Measurements from ENCODE around the gene RAB11FIP4.

The RAB11FIP4 gene

DNA sequence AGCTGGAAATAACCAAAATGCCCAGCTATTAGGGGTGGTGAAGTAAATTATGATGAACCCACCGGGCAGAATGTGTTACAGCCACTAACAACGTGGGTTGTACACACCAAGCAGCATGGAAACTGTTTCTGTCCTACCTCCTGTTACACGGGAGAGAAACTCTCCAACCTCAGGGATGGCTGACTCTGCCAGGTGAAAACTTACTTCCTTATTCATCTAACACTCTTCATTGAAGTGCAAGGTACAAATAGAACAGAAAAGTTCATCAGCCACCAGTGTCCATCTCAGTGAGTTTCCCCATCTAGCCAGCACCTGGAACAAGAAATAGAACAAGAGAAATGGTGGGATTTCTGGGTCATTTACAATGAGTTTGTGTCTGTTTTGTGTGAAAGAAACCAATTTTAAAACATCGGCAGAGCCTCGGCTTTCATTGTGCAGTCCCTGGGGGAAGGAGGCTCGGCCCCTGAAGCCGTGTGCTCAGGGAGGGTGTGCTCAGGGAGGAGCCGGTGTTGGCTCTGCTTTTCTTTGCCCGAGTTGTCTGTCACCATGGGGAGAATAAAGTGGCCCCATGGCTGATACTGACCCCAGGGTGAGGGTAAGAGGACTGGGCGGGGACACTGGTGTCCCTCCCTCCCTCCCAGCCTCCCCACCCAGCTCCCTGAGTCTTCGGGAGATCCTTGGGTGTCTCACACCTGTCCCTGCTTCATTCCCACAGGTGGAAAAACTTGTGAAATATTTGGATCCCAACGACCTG, 39.8 kb downstream of the RAB11FIP4 start:
- in situ Hi-C loops (cut with MboI; ENCODE audit: low sequenced_read_pairs) = loop anchor here (10.0 to 25.0 kb wide), 2 partner anchors 94 to 406 kb away; no protein-coding TSS in a partner anchor

DNA sequence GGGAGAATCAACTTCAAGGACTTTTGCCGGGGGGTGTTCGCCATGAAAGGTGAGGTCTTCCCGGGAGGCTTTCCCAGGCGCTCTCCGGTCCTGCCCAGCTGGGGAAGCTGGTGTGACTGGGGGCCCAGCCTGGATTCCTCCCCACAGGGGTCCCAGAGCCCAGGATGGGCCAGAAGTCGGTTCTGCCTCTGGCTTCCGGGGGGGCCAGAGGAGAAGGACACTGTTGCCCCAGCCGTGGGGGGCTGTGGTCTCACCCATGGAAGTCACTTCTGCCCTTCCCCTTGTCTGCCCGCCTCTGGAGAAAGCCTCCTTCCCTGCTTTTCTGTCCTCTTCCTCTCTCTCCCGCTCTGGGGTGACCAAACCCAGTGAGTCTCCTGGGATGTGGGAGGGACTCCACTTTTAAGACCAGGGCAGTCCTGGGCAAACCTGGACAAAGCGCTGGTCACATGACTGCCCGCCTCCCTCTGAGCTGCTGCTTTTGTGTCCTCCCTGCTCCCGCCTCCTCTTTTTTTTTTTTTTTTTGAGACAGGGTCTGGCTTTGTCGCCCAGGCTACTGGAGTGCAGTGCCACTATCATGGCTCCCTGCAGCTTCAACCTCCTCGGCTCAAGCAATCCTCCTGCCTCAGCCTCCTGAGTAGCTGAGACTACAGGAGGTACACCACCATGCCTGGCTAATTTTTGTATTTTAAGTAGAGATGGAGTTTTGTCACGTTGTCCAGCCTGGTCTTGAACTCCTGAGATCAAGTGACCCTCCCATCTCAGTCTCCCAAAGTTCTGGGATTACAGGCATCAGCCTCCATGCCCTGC, 40.6 kb downstream of the RAB11FIP4 start:
- in situ Hi-C loops (cut with MboI; ENCODE audit: low sequenced_read_pairs) = loop anchor here (10.0 to 25.0 kb wide), 2 partner anchors 93 to 405 kb away; no protein-coding TSS in a partner anchor

DNA sequence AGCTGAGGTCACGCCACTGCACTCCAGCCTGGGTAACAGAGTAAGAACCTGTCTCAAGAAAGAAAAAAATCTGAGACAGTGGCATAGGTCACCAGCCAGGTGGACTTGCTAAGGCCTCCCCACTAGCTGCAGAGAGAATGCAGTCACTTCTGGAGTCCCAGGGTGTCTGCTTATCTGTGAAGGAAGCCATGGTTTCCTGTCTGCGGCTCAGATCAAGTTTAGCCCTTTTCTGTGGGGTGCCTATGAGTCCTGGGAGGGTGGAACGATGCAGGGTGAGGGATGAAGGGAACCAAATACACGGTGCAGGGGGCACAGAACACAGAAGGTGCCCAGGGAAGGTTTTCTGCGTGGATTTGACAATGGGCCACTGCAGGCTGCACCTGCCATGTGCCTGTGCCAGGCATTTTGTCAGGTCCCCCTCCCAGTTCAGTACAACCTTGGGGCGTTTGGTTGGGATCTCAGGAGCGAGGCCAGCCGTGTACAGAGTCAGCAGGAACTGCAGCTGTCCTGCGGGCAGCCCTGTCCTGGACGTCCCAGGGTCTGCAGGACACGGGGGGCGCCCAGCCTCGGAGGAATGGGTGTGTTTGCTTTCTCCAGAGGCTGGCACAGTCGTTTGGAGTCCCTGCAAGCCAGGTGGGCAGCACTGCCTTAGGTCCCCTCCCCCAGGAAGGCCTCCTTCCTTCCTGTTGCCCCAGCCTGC, 41.8 kb downstream of the RAB11FIP4 start:
- in situ Hi-C loops (cut with MboI; ENCODE audit: low sequenced_read_pairs) = loop anchor here (10.0 to 25.0 kb wide), 2 partner anchors 92 to 404 kb away; no protein-coding TSS in a partner anchor

GRCh38 chr17:31433811-31434726, 42.6 kb downstream of the RAB11FIP4 start:
- in situ Hi-C loops (cut with MboI; ENCODE audit: low sequenced_read_pairs) = loop anchor here (10.0 to 25.0 kb wide), 2 partner anchors 91 to 403 kb away; no protein-coding TSS in a partner anchor

DNA sequence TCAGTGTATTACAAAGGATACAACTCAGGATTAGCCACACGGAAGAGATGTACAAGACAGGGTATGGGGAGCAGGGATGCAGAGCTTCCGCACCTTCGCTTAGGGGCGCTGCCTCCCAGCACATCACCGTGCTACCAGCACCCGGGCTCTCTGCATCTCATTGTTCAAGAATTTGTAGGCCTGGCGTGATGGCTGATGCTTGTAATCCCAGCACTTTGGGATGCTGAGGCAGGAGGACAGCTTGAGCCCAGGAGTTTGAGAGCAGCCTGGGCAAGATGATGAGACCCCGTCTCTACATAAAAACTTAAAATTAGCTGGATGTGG, 43.2 kb downstream of the RAB11FIP4 start:
- in situ Hi-C loops (cut with MboI; ENCODE audit: low sequenced_read_pairs) = loop anchor here (10.0 to 25.0 kb wide), 2 partner anchors 90 to 403 kb away; no protein-coding TSS in a partner anchor

DNA sequence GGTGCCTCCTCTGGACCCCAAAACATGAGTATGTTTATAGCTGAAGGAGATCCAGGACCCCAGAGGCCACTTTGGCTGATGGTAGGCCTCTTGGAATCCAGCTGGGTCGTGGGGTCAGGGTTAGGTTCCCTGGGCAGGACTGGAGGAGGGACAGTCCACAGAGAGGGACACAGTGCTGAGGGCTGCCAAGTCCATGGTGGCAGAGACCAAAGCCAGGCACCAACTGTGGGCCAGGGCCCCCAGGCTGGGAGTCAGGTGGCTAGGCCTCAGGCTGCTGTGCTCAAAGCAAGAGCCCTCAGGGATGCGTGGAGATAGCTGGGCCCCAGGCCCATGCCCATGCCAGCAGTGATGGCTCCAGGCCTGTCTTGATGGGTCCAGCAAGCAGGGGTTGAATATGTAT, 44.1 kb downstream of the RAB11FIP4 start:
- in situ Hi-C loops (cut with MboI; ENCODE audit: low sequenced_read_pairs) = loop anchor here (10.0 to 25.0 kb wide), 2 partner anchors 89 to 402 kb away; no protein-coding TSS in a partner anchor

DNA sequence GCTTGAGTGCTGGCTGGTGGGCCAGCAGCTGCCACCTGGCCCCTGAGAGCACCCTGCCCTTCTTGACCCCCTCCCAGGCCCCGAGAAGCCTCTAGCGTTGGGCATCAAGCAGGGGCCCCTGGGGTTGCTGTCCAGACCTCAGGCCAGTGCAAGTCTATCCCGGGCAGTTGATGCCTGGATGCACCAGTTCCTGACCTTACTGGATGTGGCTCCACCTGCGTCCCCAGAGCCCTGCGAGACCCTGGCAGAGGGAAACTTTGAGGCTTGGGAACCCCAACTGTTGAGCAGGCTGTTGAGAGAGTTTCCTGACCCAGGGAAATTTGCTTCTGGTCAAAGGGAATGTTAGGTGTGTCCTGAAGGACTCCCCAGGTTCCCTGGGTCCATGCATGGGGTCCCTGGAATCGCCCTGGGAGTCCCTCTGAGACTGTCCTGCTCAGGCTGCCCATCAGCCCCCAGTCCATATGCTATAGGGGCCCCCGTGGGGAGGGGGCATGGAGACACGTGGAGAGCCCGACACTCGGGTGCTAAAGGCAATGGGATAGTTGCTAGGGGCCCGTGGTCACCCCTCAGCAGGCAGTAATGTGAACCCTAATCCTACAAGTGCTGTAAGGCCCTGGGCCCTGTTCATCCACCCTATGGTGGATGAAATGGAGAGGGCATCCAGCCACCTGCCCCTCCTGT, 46.4 kb downstream of the RAB11FIP4 start:
- in situ Hi-C loops (cut with MboI; ENCODE audit: low sequenced_read_pairs) = loop anchor here (10.0 to 25.0 kb wide), 2 partner anchors 87 to 399 kb away; no protein-coding TSS in a partner anchor

DNA sequence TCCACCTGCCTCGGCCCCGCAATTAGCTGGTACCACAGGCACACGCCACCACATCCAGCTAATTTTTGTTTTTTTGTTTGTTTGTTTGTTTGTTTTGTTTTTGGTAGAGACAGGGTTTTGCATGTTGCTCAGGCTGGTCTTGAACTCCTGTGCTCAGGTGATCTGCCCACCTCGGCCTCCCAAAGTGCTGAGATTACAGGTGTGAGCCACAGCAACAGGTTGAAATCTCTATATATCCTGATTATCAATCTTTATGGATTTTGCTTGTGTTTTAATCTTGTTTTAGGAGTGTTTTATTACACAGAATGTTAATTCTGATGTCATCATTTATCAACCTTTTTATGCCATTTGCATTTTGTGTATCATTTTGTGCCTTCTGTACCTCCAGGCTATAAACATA, 48.2 kb downstream of the RAB11FIP4 start:
- in situ Hi-C loops (cut with MboI; ENCODE audit: low sequenced_read_pairs) = loop anchor here (10.0 to 25.0 kb wide), 2 partner anchors 85 to 398 kb away; no protein-coding TSS in a partner anchor

GRCh38 chr17:31442276-31442675, 50.8 kb downstream of the RAB11FIP4 start:
- in situ Hi-C loops (cut with MboI; ENCODE audit: low sequenced_read_pairs) = loop anchor here (25.0 kb wide), 1 partner anchor 395 kb away; no protein-coding TSS in a partner anchor

DNA sequence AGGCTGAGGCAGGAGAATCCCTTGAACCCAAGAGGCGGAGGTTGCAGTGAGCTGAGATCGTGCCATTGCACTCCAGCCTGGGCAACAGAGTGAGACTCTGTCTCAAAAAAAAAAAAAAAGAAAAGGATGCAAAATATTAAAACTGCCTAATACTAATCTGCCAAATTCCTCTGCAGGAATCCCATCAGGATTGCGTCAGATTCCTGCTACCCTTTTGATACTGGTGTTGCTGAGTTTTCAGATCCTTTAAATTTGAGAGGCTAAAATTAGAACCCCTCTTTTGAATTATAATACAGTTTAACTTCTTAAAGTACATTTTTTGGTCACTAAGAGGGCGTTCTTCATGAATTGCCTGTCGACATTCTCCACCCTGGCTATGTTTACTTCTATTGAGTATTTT, 51.4 kb downstream of the RAB11FIP4 start:
- in situ Hi-C loops (cut with MboI; ENCODE audit: low sequenced_read_pairs) = loop anchor here (25.0 kb wide), 1 partner anchor 394 kb away; no protein-coding TSS in a partner anchor

GRCh38 chr17:31443386-31443785, 51.9 kb downstream of the RAB11FIP4 start:
- in situ Hi-C loops (cut with MboI; ENCODE audit: low sequenced_read_pairs) = loop anchor here (25.0 kb wide), 1 partner anchor 394 kb away; no protein-coding TSS in a partner anchor

GRCh38 chr17:31444026-31444425, 52.6 kb downstream of the RAB11FIP4 start:
- in situ Hi-C loops (cut with MboI; ENCODE audit: low sequenced_read_pairs) = loop anchor here (25.0 kb wide), 1 partner anchor 393 kb away; no protein-coding TSS in a partner anchor

DNA sequence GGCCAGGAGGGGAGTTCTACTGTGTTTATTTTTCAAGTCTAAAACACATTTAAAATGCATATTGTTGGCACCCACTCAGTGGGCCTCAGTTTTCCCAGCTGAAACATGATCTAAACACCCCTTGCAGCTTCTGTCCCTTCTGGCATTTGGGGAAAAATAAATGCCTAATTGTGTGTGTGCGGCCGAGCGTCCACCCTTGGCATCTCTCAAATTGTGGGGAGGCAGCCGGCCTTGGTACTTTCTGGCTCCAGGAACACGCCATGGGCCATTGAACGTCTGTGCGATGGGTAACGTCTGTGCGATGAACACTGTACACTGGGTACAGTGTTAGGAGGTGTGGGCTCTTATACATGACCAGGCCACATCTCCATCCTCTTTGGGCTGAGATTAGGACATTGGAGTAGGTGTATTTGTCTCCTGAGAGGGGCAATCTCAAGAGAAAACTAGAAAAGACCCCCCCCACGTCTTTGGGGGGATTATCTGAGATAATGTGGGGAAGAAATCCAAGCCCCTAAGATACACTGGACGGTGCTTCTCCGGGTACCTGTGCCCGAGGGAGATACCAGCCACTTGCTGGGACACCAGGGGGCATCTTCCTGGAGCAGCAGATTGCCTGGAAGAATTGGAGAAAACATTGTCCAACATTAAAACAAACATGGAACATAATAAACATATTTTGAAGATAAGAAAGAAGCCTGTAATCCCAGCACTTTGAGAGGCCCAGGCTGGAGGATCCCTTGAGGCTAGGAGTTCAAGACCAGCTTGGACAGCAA, 54.9 kb downstream of the RAB11FIP4 start:
- in situ Hi-C loops (cut with MboI; ENCODE audit: low sequenced_read_pairs) = loop anchor here (25.0 kb wide), 1 partner anchor 391 kb away; no protein-coding TSS in a partner anchor

- in situ Hi-C loops (cut with MboI; ENCODE audit: low sequenced_read_pairs) = loop anchor here (25.0 kb wide), 1 partner anchor 389 kb away; no protein-coding TSS in a partner anchor
Measured at GRCh38 chr17:31448467-31449077, 57.1 kb downstream of the RAB11FIP4 start.

GRCh38 chr17:31449111-31449510, 57.6 kb downstream of the RAB11FIP4 start:
- in situ Hi-C loops (cut with MboI; ENCODE audit: low sequenced_read_pairs) = loop anchor here (25.0 kb wide), 1 partner anchor 388 kb away; no protein-coding TSS in a partner anchor

DNA sequence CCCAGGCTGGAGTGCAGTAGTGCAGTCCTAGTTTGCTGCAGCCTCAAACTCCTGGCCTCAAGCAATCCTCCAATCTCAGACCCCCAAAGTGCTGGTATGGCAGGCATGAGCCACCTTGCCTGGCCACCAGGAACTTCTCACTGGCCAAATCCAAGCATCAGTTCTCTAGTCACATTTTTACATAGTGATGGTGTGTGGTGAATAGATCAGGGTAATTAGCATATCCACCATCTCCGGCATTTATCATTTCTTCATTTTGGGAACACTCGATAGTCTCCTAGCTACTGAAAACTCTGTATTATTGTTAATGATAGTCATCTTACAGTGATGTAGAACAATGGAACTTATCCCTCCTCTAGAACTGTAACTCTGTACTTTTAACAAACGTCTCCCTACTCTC, 58.3 kb downstream of the RAB11FIP4 start:
- in situ Hi-C loops (cut with MboI; ENCODE audit: low sequenced_read_pairs) = loop anchor here (25.0 kb wide), 1 partner anchor 388 kb away; no protein-coding TSS in a partner anchor

- in situ Hi-C loops (cut with MboI; ENCODE audit: low sequenced_read_pairs) = no loop called here
Measured at GRCh38 chr17:31452101-31452500, 60.6 kb downstream of the RAB11FIP4 start.

Data from HL-60/S4 treated with phorbol 12-myristate 13-acetate at 8.2 ng/mL for 4 days and 3 days (cell line).